ENCODE results near the gene SHANK3.

DNA sequence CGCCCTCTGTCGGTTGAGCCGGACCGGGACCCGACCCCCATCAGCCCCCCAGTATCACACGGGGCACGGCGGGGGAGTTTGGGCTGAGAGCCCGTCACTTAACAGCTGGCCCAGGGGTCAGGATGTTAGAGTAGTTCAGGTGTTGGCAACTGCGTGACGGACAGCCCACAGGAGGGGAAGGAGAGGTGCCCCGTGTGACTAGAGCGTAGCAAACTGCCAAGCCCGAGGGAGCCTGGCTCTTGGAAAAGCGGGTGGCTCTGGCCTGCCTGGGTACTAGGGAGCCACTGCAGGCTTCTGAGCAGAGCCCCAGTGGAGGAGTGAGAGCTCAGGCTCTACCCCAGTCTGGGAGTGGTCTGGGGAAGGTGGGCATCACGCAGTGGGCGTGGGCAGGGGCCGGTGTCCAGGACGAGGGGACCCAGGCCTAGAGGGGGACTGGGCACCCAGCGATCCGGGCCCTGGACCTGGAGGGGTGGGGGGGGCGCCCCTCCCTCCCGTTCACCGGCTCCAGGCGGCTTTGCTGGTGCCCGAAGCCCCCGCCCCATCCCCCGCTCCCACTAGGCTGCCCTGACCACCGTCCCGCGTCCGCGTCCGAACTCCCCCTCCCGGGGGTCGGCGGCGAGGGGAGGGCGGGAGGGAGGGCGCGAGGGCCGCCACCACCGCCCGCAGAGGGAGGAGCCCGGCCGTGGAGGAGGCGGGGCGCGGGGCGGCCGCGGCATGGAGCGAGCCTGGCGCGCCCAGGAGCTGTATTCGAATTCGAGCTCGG, 24.4 kb downstream of the SHANK3 start:
- TF ChIP-seq GATA3 (IDR thresholded peaks at IDR 0.05; ENCODE audit: low read depth, low read length) (no peak), GATA2 (IDR thresholded peaks at IDR 0.05; ENCODE audit: low read depth, low read length) (no peak)

All from SH-SY5Y (cell line).